Epithelial cell of umbilical artery (primary cell): ENCODE data around the gene CCDC24. TPM values are rescaled to one million over a fixed set of nuclear protein-coding genes. Genes with fewer than 3 reads are reported as not detected.

ENCODE experiments used
- total RNA-seq: library from RNA; depleted of rRNA; stranded (reverse); fragments of >200 nt; gene quantifications from 2 replicates; pipeline ENCODE4 v1.2.3, GENCODE V29; 2014

The CCDC24 gene
- total RNA-seq: 1.9 and 2.6 TPM in 2 replicates

GRCh38 chr1:43991476-43992231 lies at the start of gene CCDC24:
CCDC24 (plus strand) TSS chr1:43991599; CDS start chr1:43991879, 280 bp downstream.

GRCh38 chr1:43946236-43947060 lies 45.0 kb upstream of the CCDC24 start, which contains the start of gene IPO13:
IPO13 (plus strand) TSS chr1:43946950; CDS start chr1:43947601, 651 bp downstream.

GRCh38 chr1:43969746-43970466 lies 21.5 kb upstream of the CCDC24 start, which contains the start of gene DPH2:
DPH2 (plus strand) TSS chr1:43970010; CDS start chr1:43970176, 166 bp downstream.

GRCh38 chr1:43974443-43975248 lies 16.8 kb upstream of the CCDC24 start, which contains the start of gene ATP6V0B:
ATP6V0B (plus strand) TSS chr1:43974960; CDS start chr1:43975041, 81 bp downstream.

GRCh38 chr1:43978551-43979260 lies 12.7 kb upstream of the CCDC24 start, which contains the start of gene B4GALT2:
B4GALT2 (plus strand) TSS chr1:43979210; CDS start chr1:43981161, 1,951 bp downstream.

GRCh38 chr1:44031252-44032169 lies 40.1 kb downstream of the CCDC24 start, which contains the start of gene SLC6A9:
SLC6A9 (minus strand) TSS chr1:44031462; CDS start chr1:44024277, 7,185 bp downstream.

Other genes starting within 250 kb of the CCDC24 start
- 0.15 and 0.32 TPM in 2 replicates for gene ARTN, start 57.8 kb upstream of the CCDC24 start, total RNA-seq
- 9.7 and 18.2 TPM in 2 replicates for gene IPO13, start 44.6 kb upstream of the CCDC24 start, total RNA-seq
- gene DPH2, start 21.6 kb upstream of the CCDC24 start, total RNA-seq: 19.2 and 23.4 TPM in 2 replicates
- gene ATP6V0B, start 16.6 kb upstream of the CCDC24 start, total RNA-seq: 124 and 137 TPM in 2 replicates
- 50.6 and 85.8 TPM in 2 replicates for gene B4GALT2, start 12.4 kb upstream of the CCDC24 start, total RNA-seq
- 0.32 and 1.8 TPM in 2 replicates for gene SLC6A9, start 39.9 kb downstream of the CCDC24 start, total RNA-seq
- not detected in 2 replicates for gene KLF17, start 127.2 kb downstream of the CCDC24 start, total RNA-seq
- gene KLF18, start 150.0 kb downstream of the CCDC24 start, total RNA-seq: not detected in 2 replicates
- 17.8 and 18.5 TPM in 2 replicates for gene DMAP1, start 221.9 kb downstream of the CCDC24 start, total RNA-seq